GM12878 (cell line): Measurements from ENCODE around the gene PEX1. TPM values are rescaled to one million over a fixed set of nuclear protein-coding genes. Genes with fewer than 3 reads are reported as not detected.

Experiments
- ATAC-seq: fragments of 200-7000 bp; cut with Tn5 transposase; 3 replicates; pipeline ENCODE4 v1.9.1; 2020; ENCODE audit warnings: mild to moderate bottlenecking, moderate library complexity
- Bru-seq: library from RNA; stranded (reverse); fragments of 400-500 nt; gene quantifications from one replicate; lab custom pipeline; 2021; lab: Mats Ljungman, UMichigan
- BruChase-seq, 2 experiments: library from RNA; stranded (reverse); fragments of 400-500 nt; gene quantifications; one replicate each; lab custom pipeline; 2021; lab: Mats Ljungman, UMichigan
- BruUV-seq: library from RNA; stranded (reverse); fragments of 400-500 nt; replicated peaks from 2 replicates; lab custom pipeline; 2021; lab: Mats Ljungman, UMichigan
- CTCF ChIA-PET: fragments of 300-600 bp; sonication (Branson Sonifier 250); formaldehyde crosslinking; extraction: SDS; loops from one replicate; lab custom pipeline; 2021; ENCODE audit warnings: inconsistent platforms; lab: Yijun Ruan, JAX
- POLR2A ChIA-PET: fragments of 350-600 bp; formaldehyde crosslinking; extraction: SDS; loops from one replicate; lab custom pipeline; 2021; ENCODE audit warnings: inconsistent platforms; lab: Charles Lee
- RAD21 ChIA-PET: fragments of 300-600 bp; sonication (Branson Sonifier 250); formaldehyde crosslinking; loops from one replicate; lab custom pipeline; 2023; ENCODE audit warnings: antibody characterized with exemption; ENCODE audit not compliant: unreplicated experiment; lab: Charles Lee
- SMC1A ChIA-PET: fragments of 300-600 bp; sonication (Branson Sonifier 250); formaldehyde crosslinking; loops from one replicate; lab custom pipeline; 2023; ENCODE audit not compliant: unreplicated experiment, uncharacterized antibody; lab: Charles Lee
- DNase-seq: peaks from one replicate; pipeline ENCODE4 v3.0.0-alpha.2; 2011; ENCODE audit warnings: low read depth, low spot score
- FAIRE-seq: peaks from 3 replicates; lab custom pipeline; 2011; peaks lifted over from hg19 to GRCh38; lab: Jason Lieb, UNC
- H2AFZ ChIP-seq: 2 replicates; pipeline ENCODE4 v1.6.0; 2011; ENCODE audit warnings: low read depth, low read length, control low read depth; ENCODE audit not compliant: control insufficient read depth
- H3K27ac ChIP-seq: 2 replicates; pipeline ENCODE4 v1.5.1; 2011; ENCODE audit warnings: control low read depth; ENCODE audit not compliant: control insufficient read depth, insufficient read depth
- H3K27me3 ChIP-seq, 2 experiments: replicated peaks in 1 of 2; 2 replicates each; pipeline versions ENCODE4 v1.6.0 to v1.6.1; 2011; ENCODE audit warnings: low read length in 1 of 2; ENCODE audit not compliant: control insufficient read depth in 2 of 2, insufficient read depth in 2 of 2
- H3K36me3 ChIP-seq, 2 experiments: 2 replicates each; pipeline ENCODE4 v1.5.1; 2011; ENCODE audit warnings: low read length in 1 of 2; ENCODE audit not compliant: control insufficient read depth in 2 of 2, insufficient read depth in 2 of 2
- H3K4me1 ChIP-seq: 2 replicates; pipeline ENCODE4 v1.6.1; 2011; ENCODE audit warnings: mild to moderate bottlenecking, low read length, moderate library complexity, mixed read lengths; ENCODE audit not compliant: control insufficient read depth, insufficient read depth
- H3K4me2 ChIP-seq: 2 replicates; pipeline ENCODE4 v1.6.0; 2011; ENCODE audit warnings: control low read depth; ENCODE audit not compliant: control insufficient read depth, insufficient read depth
- H3K4me3 ChIP-seq: fragments of 200-600 bp; sonication (generic); 2 replicates; pipeline ENCODE4 v1.5.1; 2016
- H3K79me2 ChIP-seq: 2 replicates; pipeline ENCODE4 v1.6.0; 2011; ENCODE audit warnings: low read length; ENCODE audit not compliant: control insufficient read depth, insufficient read depth
- H3K9ac ChIP-seq: 2 replicates; pipeline ENCODE4 v1.8.0; 2011; ENCODE audit warnings: low read length, control low read depth, mixed read lengths; ENCODE audit not compliant: control insufficient read depth, insufficient read depth
- H3K9me3 ChIP-seq: replicated peaks from 3 replicates; pipeline ENCODE4 v1.5.1; 2011; ENCODE audit warnings: mild to moderate bottlenecking, low read length; ENCODE audit not compliant: control insufficient read depth, insufficient read depth
- H4K20me1 ChIP-seq: 2 replicates; pipeline ENCODE4 v1.6.0; 2011; ENCODE audit not compliant: control insufficient read depth, insufficient read depth
- GATAD2B ChIP-seq: fragments of 450-650 bp; conservative IDR thresholded peaks from 2 replicates; pipeline ENCODE4 v1.6.1; 2017; ENCODE audit warnings: low read depth, mild to moderate bottlenecking, moderate library complexity
- HDAC2 ChIP-seq: fragments of 200-600 bp; sonication (generic); IDR thresholded peaks from 2 replicates; pipeline ENCODE4 v1.6.1; 2017
- JUND ChIP-seq: IDR thresholded peaks from 2 replicates; pipeline ENCODE4 v1.6.1; 2012; ENCODE audit warnings: low read depth, mild to moderate bottlenecking, low read length, improper control_type of control experiment, moderate library complexity
- NBN ChIP-seq: fragments of 450-650 bp; IDR thresholded peaks from 2 replicates; pipeline ENCODE4 v1.6.1; 2016
- NFXL1 ChIP-seq: fragments of 450-650 bp; IDR thresholded peaks from 2 replicates; pipeline ENCODE4 v1.6.1; 2017; ENCODE audit warnings: antibody characterized with exemption, mild to moderate bottlenecking, borderline replicate concordance
- RBBP5 ChIP-seq: fragments of 200-600 bp; sonication (generic); conservative IDR thresholded peaks from 2 replicates; pipeline ENCODE4 v1.6.1; 2016
- RCOR1 ChIP-seq: conservative IDR thresholded peaks from 2 replicates; pipeline ENCODE4 v1.6.1; 2012; ENCODE audit warnings: low read depth, low read length, improper control_type of control experiment
- SP1 ChIP-seq: IDR thresholded peaks from one replicate; pipeline ENCODE4 v1.6.1; 2011; ENCODE audit warnings: low read depth, low read length
- WGBS: methylation state at CpG from one replicate; pipeline ENCODE4 v1.1.6; 2016; ENCODE audit warnings: low lambda C conversion rate; ENCODE audit not compliant: insufficient replicate concordance, insufficient coverage; ENCODE audit errors: missing lambda C conversion rate; 5-methylcytosine and 5-hydroxymethylcytosine counted together
- in situ Hi-C: fragments of 300-500 bp; cut with MboI; formaldehyde crosslinking; loops from 9 replicates; pipeline ENCODE4 v1.14.3; 2018; ENCODE audit warnings: mixed read lengths
- intact Hi-C: fragments of 100-400 bp; cut with micrococcal nuclease; formaldehyde crosslinking; loops from one replicate; pipeline ENCODE4 v1.14.2; 2022; ENCODE audit not compliant: unreplicated experiment
- long read RNA-seq, 2 experiments: library from polyadenylated mRNA; unstranded; transcript quantifications; one replicate each; pipeline ENCODE4 v2.0.0, GENCODE V29; 2019 to 2020
- polyA minus RNA-seq, 3 experiments: library from RNA; depleted of rRNA, polyadenylated mRNA; stranded (reverse); fragments of >200 nt; gene quantifications; 2 replicates each; pipeline ENCODE4 v1.2.3, GENCODE V29; 2011
- polyA plus RNA-seq, 11 experiments: library from polyadenylated mRNA; depleted of rRNA in 4 of 11; unstranded in 6 of 11; stranded (reverse) in 5 of 11; fragments of >200 nt; fragmentation: Nextera tagmentation in 4 of 11; fragmentation: Illumina TruSeq in 1 of 11; extraction: Ambion mirVana in 4 of 11; extraction: Trizol in 1 of 11; gene quantifications; 1 replicate in 1 of 11; 2 replicates in 10 of 11; pipeline versions ENCODE4 v1.2.1 to v1.2.3, GENCODE V29; 2011 to 2016; ENCODE audit warnings: inconsistent platforms in 2 of 11, missing spikeins in 2 of 11, low read depth in 1 of 11
- total RNA-seq, 4 experiments: library from RNA; depleted of rRNA in 3 of 4; stranded (reverse); fragments of >200 nt in 3 of 4; fragmentation: Illumina TruSeq in 1 of 4; extraction: Trizol in 1 of 4; gene quantifications; 2 replicates each; pipeline versions ENCODE4 v1.2.1 to v1.2.3, GENCODE V29; 2013 to 2021
- TF ChIP-seq, protein P1 (sequence below): fragments of 450-650 bp; IDR thresholded peaks from 2 replicates; pipeline ENCODE4 v1.6.1; 2018; ENCODE audit warnings: borderline replicate concordance, mild to moderate bottlenecking; ENCODE audit not compliant: partially characterized antibody
- TF ChIP-seq, protein P2 (sequence below): fragments of 450-650 bp; IDR thresholded peaks from 2 replicates; pipeline ENCODE4 v1.6.1; 2017; ENCODE audit warnings: borderline replicate concordance

Gene PEX1
- 60.9 and 66.0 TPM in 2 replicates for total RNA-seq (2013; cell fraction: nucleolus; rRNA removed)
- total RNA-seq (2014; rRNA removed), result 14.7 and 15.3 TPM in 2 replicates
- total RNA-seq (2014; rRNA removed; fragmentation: Illumina TruSeq; extraction: Trizol), result 17.8 and 20.3 TPM in 2 replicates
- 10.3 and 10.6 TPM in 2 replicates for total RNA-seq (2021)
- 6.5 TPM for polyA plus RNA-seq (2011; ENCODE audit: low read depth)
- 22.9 and 35.3 TPM in 2 replicates for polyA plus RNA-seq (2011; rRNA removed)
- 7.2 and 8.3 TPM in 2 replicates for polyA plus RNA-seq (2011; cell fraction: cytosol; rRNA removed)
- polyA plus RNA-seq (2011; cell fraction: nucleus; rRNA removed), result 39.0 and 41.4 TPM in 2 replicates
- polyA plus RNA-seq (2012), result 8.7 and 10.4 TPM in 2 replicates
- polyA plus RNA-seq (2014; fragmentation: Illumina TruSeq; extraction: Trizol), result 19.5 and 24.1 TPM in 2 replicates
- polyA plus RNA-seq (2014; fragmentation: Nextera tagmentation; extraction: Ambion mirVana), result 1 to 10 TPM; 6.7 to 6.8 TPM
- 12.2 and 16.1 TPM in 2 replicates for polyA plus RNA-seq (2014; rRNA removed)
- 10 to 100 TPM; 14.3 to 17.7 TPM for polyA plus RNA-seq (2016; fragmentation: Nextera tagmentation; extraction: Ambion mirVana)
- polyA minus RNA-seq (2011; rRNA and poly(A)+ RNA removed), result 12.0 and 15.0 TPM in 2 replicates
- 4.1 and 5.3 TPM in 2 replicates for polyA minus RNA-seq (2011; cell fraction: cytosol; rRNA and poly(A)+ RNA removed)
- polyA minus RNA-seq (2011; cell fraction: nucleus; rRNA and poly(A)+ RNA removed), result 17.2 and 18.6 TPM in 2 replicates
- percentile 70 among the genes with signal in this experiment for Bru-seq, nascent RNA
- BruChase-seq, experiment 1, labeled RNA remaining after a 6-hour chase, result percentile 70 among the genes with signal in this experiment
- BruChase-seq, experiment 2, labeled RNA remaining after a 2-hour chase, result percentile 76 among the genes with signal in this experiment
- long read RNA-seq, experiment 1, partial matches to known transcripts, result 2 of 2 reads
- long read RNA-seq, experiment 1, other reads (novel, unspliced or antisense), result 0 of 2 reads
- long read RNA-seq, experiment 2, partial matches to known transcripts, result 18 of 20 reads
- long read RNA-seq, experiment 2, other reads (novel, unspliced or antisense), result 2 of 20 reads

DNA sequence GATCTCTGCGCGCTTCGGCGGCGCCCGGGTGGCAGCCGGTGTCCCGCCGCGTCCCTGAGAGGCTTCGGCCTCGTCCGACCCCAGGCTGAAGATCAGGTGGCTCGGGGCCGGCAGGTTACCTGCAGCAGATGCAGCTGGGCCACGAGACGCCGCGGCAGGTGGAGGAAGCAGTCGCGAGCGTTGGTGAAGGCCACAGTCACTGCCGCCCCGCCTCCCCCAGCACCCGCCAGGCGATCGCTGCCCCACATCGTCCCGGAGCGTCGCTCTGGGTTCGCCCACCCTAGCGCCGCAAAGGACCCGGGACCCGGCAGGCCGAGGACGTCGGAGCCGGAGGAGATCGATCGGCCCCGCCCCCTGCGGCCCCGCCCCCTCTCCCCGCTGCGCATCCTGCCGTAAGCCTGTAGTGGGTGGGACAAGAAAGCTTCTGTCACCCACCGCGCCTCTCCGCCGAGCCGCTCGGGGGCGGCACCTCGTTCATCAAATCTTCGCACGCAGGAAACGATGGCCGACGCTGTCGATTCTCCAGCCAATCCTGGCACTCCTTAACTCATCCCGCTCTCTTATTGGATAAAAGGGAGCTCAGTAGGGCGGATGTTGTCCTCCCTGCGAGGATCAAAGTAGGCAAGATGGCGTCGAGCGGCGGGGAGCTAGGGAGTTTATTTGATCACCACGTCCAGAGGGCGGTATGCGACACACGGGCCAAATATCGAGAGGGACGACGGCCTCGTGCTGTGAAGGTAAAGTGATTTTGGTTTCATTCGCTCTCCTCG is at the start of gene PEX1, which contains the start of gene RBM48:
TSS of gene PEX1 (minus strand) at position 333 of the 770 bp plus-strand sequence. CDS start at position 248, 85 bp downstream.
TSS of gene RBM48 (plus strand) at position 608 of the 770 bp plus-strand sequence. CDS start at position 627, 19 bp downstream.
- FAIRE-seq, result peak; percentile 91
- H3K4me2 ChIP-seq, result peak within 1 kb of the TSS; percentile 62
- peak within 1 kb of the TSS; percentile 83 for H3K9ac ChIP-seq
- ChIA-PET SMC1A (interaction anchor here (0.7 to 1.2 kb wide), 8 partner anchors 30 to 704 kb away, joined by 3 to 4 read pairs (median 3); partner anchors contain the start of gene VPS50), POLR2A (interaction anchor here (0.5 to 1.4 kb wide), 8 partner anchors 11 to 832 kb away, joined by 3 to 5 read pairs (median 5); partner anchors contain the start of genes ANKIB1, CYP51A1 and KRIT1), RAD21 (interaction anchor here (0.6 to 1.6 kb wide), 17 partner anchors 10 to 704 kb away, joined by 3 to 8 read pairs (median 3); partner anchors contain the start of genes AKAP9, ANKIB1, CDK6 and GATAD1), CTCF (interaction anchor here (0.7 to 1.8 kb wide), 20 partner anchors 10 to 648 kb away, joined by 3 to 8 read pairs (median 3); partner anchors contain the start of genes FAM133B and MTERF1)
- H2AFZ ChIP-seq, result peak within 1 kb of the TSS; percentile 94
- H3K36me3 ChIP-seq, result peaks cover 0 to 9% of the 10 kb centered on the region in 2 experiments; a peak in 2 of 4 replicates
- H3K27me3 ChIP-seq, result no peaks in the 10 kb centered on the region
- no TSS peak for BruUV-seq
- ATAC-seq, result peak; percentile 95
- DNase-seq, result peak; percentile 96
- in situ Hi-C loops, result no loop called here
- peak within 1 kb of the TSS; percentile 85 for H3K27ac ChIP-seq
- no peaks in the 10 kb centered on the region for H4K20me1 ChIP-seq
- H3K4me1 ChIP-seq, result no peaks in the 10 kb centered on the region
- H3K79me2 ChIP-seq, result peaks cover 25% of the 10 kb centered on the region
- no peaks in the 10 kb centered on the region for H3K9me3 ChIP-seq
- peak within 1 kb of the TSS; percentile 94 for H3K4me3 ChIP-seq
- under 1% methylated on average over 68 of the region's 79 CpGs for WGBS
- intact Hi-C loops, result no loop called here
- TF ChIP-seq JUND (0 out of 2 replicates have a peak, but pooled peaks have one; percentile 20), RCOR1 (0 out of 2 replicates have a peak, but pooled peaks have one; percentile 44), NBN (peak; percentile 72), NFXL1 (no peak), RBBP5 (no peak), SP1 (peak; percentile 94), HDAC2 (peak; percentile 97), GATAD2B (no peak)
- TF ChIP-seq, protein P1, sequence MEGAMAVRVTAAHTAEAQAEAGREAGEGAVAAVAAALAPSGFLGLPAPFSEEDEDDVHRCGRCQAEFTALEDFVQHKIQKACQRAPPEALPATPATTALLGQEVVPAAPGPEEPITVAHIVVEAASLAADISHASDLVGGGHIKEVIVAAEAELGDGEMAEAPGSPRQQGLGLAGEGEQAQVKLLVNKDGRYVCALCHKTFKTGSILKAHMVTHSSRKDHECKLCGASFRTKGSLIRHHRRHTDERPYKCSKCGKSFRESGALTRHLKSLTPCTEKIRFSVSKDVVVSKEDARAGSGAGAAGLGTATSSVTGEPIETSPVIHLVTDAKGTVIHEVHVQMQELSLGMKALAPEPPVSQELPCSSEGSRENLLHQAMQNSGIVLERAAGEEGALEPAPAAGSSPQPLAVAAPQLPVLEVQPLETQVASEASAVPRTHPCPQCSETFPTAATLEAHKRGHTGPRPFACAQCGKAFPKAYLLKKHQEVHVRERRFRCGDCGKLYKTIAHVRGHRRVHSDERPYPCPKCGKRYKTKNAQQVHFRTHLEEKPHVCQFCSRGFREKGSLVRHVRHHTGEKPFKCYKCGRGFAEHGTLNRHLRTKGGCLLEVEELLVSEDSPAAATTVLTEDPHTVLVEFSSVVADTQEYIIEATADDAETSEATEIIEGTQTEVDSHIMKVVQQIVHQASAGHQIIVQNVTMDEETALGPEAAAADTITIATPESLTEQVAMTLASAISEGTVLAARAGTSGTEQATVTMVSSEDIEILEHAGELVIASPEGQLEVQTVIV, result peak; percentile 7
- TF ChIP-seq, protein P2, sequence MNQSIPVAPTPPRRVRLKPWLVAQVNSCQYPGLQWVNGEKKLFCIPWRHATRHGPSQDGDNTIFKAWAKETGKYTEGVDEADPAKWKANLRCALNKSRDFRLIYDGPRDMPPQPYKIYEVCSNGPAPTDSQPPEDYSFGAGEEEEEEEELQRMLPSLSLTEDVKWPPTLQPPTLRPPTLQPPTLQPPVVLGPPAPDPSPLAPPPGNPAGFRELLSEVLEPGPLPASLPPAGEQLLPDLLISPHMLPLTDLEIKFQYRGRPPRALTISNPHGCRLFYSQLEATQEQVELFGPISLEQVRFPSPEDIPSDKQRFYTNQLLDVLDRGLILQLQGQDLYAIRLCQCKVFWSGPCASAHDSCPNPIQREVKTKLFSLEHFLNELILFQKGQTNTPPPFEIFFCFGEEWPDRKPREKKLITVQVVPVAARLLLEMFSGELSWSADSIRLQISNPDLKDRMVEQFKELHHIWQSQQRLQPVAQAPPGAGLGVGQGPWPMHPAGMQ, result no peak
